Measurements from ENCODE around the gene UST.
A peak's percentile ranks its signal among the peaks of the same experiment; 100 is the strongest.

The UST gene

GRCh38 chr6:149076355-149076734 is 329.5 kb downstream of the UST start:
- intact Hi-C loops (cut with micrococcal nuclease): no loop called here
- peaks cover 32% of the 10 kb centered on the region for H3K4me1 Mint-ChIP-seq (ENCODE audit: low read depth)
- no peaks in the 10 kb centered on the region for H3K36me3 Mint-ChIP-seq (ENCODE audit: low read depth)
- H3K4me3 Mint-ChIP-seq: no peak overlapping the region
- no peaks in the 10 kb centered on the region for H3K9me3 Mint-ChIP-seq
- H3K27ac Mint-ChIP-seq: no peak overlapping the region
- H3K27me3 Mint-ChIP-seq: no peaks in the 10 kb centered on the region

- intact Hi-C loops (cut with micrococcal nuclease): no loop called here
- H3K4me1 Mint-ChIP-seq (ENCODE audit: low read depth): peaks cover 36% of the 10 kb centered on the region
- H3K4me3 Mint-ChIP-seq: no peak overlapping the region
- no peaks in the 10 kb centered on the region for H3K27me3 Mint-ChIP-seq
- H3K27ac Mint-ChIP-seq: no peak overlapping the region
- no peaks in the 10 kb centered on the region for H3K36me3 Mint-ChIP-seq (ENCODE audit: low read depth)
- no peaks in the 10 kb centered on the region for H3K9me3 Mint-ChIP-seq
These were observed 330.4 kb downstream of the UST start for GRCh38 chr6:149077208-149077607.

DNA sequence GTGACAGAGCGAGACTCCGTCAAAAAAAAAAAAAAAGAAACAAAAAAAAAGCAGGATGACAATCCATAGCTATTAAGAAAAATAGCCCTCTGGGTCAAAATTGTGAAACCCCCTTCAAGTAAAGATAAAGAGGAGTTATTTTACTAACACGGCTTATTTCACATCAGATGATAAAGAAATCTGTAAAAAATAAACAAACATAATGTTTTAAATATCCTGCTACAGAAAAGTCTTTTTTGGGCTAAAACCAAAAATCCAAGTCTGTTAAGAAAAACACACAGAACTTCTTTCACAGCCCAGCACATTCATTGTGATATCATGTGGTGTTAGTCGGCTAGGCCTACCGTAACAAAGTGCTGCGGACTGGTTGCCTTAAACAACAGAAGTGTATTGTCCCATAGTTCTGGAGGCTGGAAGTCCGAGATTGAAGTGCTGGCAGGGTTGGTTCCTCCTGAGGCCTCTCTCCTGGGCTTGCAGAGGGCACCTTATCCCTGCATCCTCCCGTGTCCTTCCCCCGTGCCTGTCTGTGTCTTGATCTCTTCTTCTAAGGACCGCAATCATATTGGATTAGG is 331.5 kb downstream of the UST start:
- no peak overlapping the region for H3K27ac Mint-ChIP-seq
- no peak overlapping the region for H3K4me3 Mint-ChIP-seq
- no peaks in the 10 kb centered on the region for H3K36me3 Mint-ChIP-seq (ENCODE audit: low read depth)
- intact Hi-C loops (cut with micrococcal nuclease): no loop called here
- no peaks in the 10 kb centered on the region for H3K27me3 Mint-ChIP-seq
- H3K4me1 Mint-ChIP-seq (ENCODE audit: low read depth): peaks cover 40% of the 10 kb centered on the region
- no peaks in the 10 kb centered on the region for H3K9me3 Mint-ChIP-seq

- no peak overlapping the region for H3K4me3 Mint-ChIP-seq
- H3K4me1 Mint-ChIP-seq (ENCODE audit: low read depth): peaks cover 40% of the 10 kb centered on the region
These were observed 332.6 kb downstream of the UST start for GRCh38 chr6:149079456-149079855.

DNA sequence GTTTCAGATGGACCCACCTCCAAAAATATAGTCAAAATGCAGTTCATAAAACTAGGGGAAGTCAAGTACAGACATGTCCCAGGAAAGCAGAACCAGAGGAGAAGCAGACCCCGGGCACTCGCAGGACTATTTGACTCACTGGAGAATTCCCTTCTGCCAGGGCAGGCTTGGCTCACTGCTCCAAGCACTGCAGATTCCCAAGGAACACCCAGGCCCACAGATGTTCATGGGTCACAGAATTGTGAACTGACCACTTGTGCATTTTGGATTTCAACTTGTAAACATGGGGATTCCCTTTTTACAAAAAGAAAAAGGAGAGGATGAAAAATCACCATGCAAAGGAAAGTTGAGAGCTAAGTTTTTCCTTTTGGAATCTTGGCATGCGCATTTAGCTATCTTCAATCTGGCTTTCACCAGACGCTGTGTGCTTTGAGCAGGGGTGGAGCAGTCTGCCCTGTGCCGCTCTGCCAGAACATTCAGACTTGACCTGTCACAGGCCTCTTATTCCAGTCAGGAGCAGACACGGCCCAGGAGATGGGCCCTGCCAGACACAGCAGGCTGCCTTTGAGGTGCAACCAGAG is 333.2 kb downstream of the UST start:
- Mint-ChIP-seq H3K4me1 (ENCODE audit: low read depth) (peaks cover 40% of the 10 kb centered on the region), H3K36me3 (ENCODE audit: low read depth) (no peaks in the 10 kb centered on the region), H3K27ac (peak overlapping the region; percentile 77), H3K4me3 (peak overlapping the region; percentile 20), H3K9me3 (no peaks in the 10 kb centered on the region), H3K27me3 (no peaks in the 10 kb centered on the region)
- intact Hi-C loops (cut with micrococcal nuclease): loop anchor here (5.0 kb wide), 3 partner anchors 48 to 242 kb away; no protein-coding TSS in a partner anchor

More at GRCh38 chr6:149079456-149079855, 332.6 kb downstream of the UST start:
- Mint-ChIP-seq H3K27ac (peak overlapping the region; percentile 77), H3K27me3 (no peaks in the 10 kb centered on the region), H3K36me3 (ENCODE audit: low read depth) (no peaks in the 10 kb centered on the region), H3K9me3 (no peaks in the 10 kb centered on the region)
- intact Hi-C loops (cut with micrococcal nuclease): no loop called here

- Mint-ChIP-seq H3K27me3 (no peaks in the 10 kb centered on the region), H3K27ac (peak overlapping the region; percentile 77), H3K4me3 (no peak overlapping the region)
These were observed 333.7 kb downstream of the UST start for GRCh38 chr6:149080511-149080910.

GRCh38 chr6:149081281-149081680 is 334.5 kb downstream of the UST start:
- Mint-ChIP-seq H3K4me1 (ENCODE audit: low read depth) (peaks cover 33% of the 10 kb centered on the region), H3K4me3 (no peak overlapping the region), H3K27me3 (no peaks in the 10 kb centered on the region), H3K9me3 (no peaks in the 10 kb centered on the region), H3K27ac (no peak overlapping the region), H3K36me3 (ENCODE audit: low read depth) (no peaks in the 10 kb centered on the region)
- intact Hi-C loops (cut with micrococcal nuclease): loop anchor here (5.0 kb wide), 3 partner anchors 49 to 241 kb away; no protein-coding TSS in a partner anchor

More at GRCh38 chr6:149080511-149080910, 333.7 kb downstream of the UST start:
- Mint-ChIP-seq H3K36me3 (ENCODE audit: low read depth) (no peaks in the 10 kb centered on the region), H3K4me1 (ENCODE audit: low read depth) (peaks cover 39% of the 10 kb centered on the region), H3K9me3 (no peaks in the 10 kb centered on the region)
- intact Hi-C loops (cut with micrococcal nuclease): loop anchor here (5.0 kb wide), 3 partner anchors 48 to 242 kb away; no protein-coding TSS in a partner anchor

DNA sequence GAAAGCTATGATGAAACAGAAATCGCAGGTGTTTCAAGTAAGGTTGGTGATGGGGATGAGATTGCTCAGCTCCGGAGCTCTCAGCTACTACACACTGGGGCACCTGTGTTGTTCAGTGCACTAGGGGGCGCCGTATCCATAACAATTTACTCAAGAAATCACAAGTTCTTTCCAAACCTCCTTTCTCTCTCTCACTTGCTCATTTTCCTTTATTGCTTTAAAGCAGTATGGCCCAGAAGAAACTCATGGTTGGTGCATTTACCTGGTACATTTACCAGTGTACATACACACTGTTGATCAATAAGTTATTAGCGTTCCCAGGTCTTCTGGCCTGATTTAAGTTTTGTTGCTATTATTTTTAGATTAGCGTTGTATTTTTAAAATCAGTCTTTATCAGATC is 335.5 kb downstream of the UST start:
- no peaks in the 10 kb centered on the region for H3K27me3 Mint-ChIP-seq
- no peak overlapping the region for H3K27ac Mint-ChIP-seq
- no peaks in the 10 kb centered on the region for H3K9me3 Mint-ChIP-seq
- no peak overlapping the region for H3K4me3 Mint-ChIP-seq
- H3K36me3 Mint-ChIP-seq (ENCODE audit: low read depth): no peaks in the 10 kb centered on the region
- peaks cover 33% of the 10 kb centered on the region for H3K4me1 Mint-ChIP-seq (ENCODE audit: low read depth)
- intact Hi-C loops (cut with micrococcal nuclease): loop anchor here (1.0 to 5.0 kb wide), 5 partner anchors 50 to 434 kb away; no protein-coding TSS in a partner anchor

DNA sequence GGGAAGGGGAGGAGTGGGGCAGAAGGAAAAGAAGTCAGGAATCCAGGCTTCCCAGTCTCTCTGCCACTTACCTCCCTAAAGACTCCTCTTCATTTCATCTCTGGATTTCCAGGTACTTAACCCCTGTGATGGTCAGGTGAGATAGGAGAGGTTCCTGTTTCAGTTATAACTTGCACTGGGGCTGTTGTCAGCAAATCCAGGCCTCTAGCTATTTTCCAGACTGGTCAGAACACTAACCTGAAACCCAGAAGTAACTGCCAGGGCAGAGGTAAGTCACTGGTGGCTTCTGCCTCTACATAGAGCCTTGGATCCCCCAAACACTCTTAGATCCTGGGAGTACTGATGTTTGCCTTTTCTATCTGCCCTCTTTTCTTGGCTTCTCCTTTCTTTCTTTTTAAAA is 337.2 kb downstream of the UST start:
- Mint-ChIP-seq H3K27me3 (peaks cover 3% of the 10 kb centered on the region), H3K4me3 (no peak overlapping the region), H3K9me3 (no peaks in the 10 kb centered on the region), H3K36me3 (ENCODE audit: low read depth) (no peaks in the 10 kb centered on the region), H3K27ac (no peak overlapping the region), H3K4me1 (ENCODE audit: low read depth) (peaks cover 28% of the 10 kb centered on the region)
- intact Hi-C loops (cut with micrococcal nuclease): loop anchor here (5.0 kb wide), 3 partner anchors 52 to 238 kb away; no protein-coding TSS in a partner anchor

- H3K4me3 Mint-ChIP-seq: no peak overlapping the region
- peaks cover 3% of the 10 kb centered on the region for H3K27me3 Mint-ChIP-seq
- H3K4me1 Mint-ChIP-seq (ENCODE audit: low read depth): peaks cover 21% of the 10 kb centered on the region
- intact Hi-C loops (cut with micrococcal nuclease): loop anchor here (5.0 kb wide), 3 partner anchors 53 to 237 kb away; no protein-coding TSS in a partner anchor
- H3K36me3 Mint-ChIP-seq (ENCODE audit: low read depth): no peaks in the 10 kb centered on the region
- no peaks in the 10 kb centered on the region for H3K9me3 Mint-ChIP-seq
- H3K27ac Mint-ChIP-seq: no peak overlapping the region
These were observed 338.2 kb downstream of the UST start for GRCh38 chr6:149084808-149085556.

DNA sequence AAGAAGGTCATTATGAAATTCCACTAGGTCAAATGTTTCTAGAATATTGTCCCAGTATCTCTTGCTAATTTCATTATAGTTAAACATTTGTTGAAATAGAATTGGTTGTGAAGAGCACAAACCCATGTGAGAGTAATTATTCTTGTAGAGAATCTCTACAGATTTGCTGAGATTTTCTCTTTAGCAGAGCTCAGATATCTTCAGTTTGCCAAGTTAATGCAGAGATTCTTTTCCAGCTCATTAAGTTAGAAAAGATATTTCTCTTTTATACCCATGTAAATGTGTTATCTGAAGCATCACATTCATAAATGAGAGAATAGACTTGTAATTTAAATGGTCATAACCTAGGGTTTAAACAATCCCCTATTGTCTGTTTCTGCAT is 338.7 kb downstream of the UST start:
- Mint-ChIP-seq H3K4me3 (no peak overlapping the region), H3K27ac (no peak overlapping the region), H3K27me3 (peaks cover 3% of the 10 kb centered on the region), H3K4me1 (ENCODE audit: low read depth) (peaks cover 16% of the 10 kb centered on the region), H3K36me3 (ENCODE audit: low read depth) (no peaks in the 10 kb centered on the region), H3K9me3 (no peaks in the 10 kb centered on the region)
- intact Hi-C loops (cut with micrococcal nuclease): no loop called here

GRCh38 chr6:149086363-149086762 is 339.5 kb downstream of the UST start:
- no peak overlapping the region for H3K4me3 Mint-ChIP-seq

DNA sequence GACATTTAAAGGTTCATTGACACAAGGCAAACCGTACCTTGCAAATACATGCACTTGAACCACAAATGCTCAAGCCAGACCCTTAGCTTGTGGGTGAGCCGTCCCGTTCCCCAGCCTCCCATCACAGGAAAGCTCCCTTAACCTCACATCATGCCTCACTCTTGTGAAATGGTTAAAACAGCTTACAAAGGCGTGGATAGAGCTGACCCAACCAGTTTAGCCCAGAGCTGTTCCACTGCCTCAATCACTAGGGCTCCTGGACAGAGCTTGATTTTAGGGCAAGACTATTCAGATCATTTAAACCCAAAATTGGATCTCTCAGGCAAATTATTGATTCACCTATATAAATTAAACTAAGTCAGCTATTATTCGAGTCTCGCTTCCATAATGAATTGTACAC is 341.1 kb downstream of the UST start:
- no peaks in the 10 kb centered on the region for H3K9me3 Mint-ChIP-seq
- no peak overlapping the region for H3K27ac Mint-ChIP-seq
- H3K4me1 Mint-ChIP-seq (ENCODE audit: low read depth): no peaks in the 10 kb centered on the region
- intact Hi-C loops (cut with micrococcal nuclease): no loop called here
- no peaks in the 10 kb centered on the region for H3K36me3 Mint-ChIP-seq (ENCODE audit: low read depth)
- peaks cover 5% of the 10 kb centered on the region for H3K27me3 Mint-ChIP-seq
- H3K4me3 Mint-ChIP-seq: no peak overlapping the region

More at GRCh38 chr6:149086363-149086762, 339.5 kb downstream of the UST start:
- peaks cover 8% of the 10 kb centered on the region for H3K4me1 Mint-ChIP-seq (ENCODE audit: low read depth)
- no peak overlapping the region for H3K27ac Mint-ChIP-seq
- H3K9me3 Mint-ChIP-seq: no peaks in the 10 kb centered on the region
- intact Hi-C loops (cut with micrococcal nuclease): no loop called here
- no peaks in the 10 kb centered on the region for H3K36me3 Mint-ChIP-seq (ENCODE audit: low read depth)
- H3K27me3 Mint-ChIP-seq: peaks cover 3% of the 10 kb centered on the region

DNA sequence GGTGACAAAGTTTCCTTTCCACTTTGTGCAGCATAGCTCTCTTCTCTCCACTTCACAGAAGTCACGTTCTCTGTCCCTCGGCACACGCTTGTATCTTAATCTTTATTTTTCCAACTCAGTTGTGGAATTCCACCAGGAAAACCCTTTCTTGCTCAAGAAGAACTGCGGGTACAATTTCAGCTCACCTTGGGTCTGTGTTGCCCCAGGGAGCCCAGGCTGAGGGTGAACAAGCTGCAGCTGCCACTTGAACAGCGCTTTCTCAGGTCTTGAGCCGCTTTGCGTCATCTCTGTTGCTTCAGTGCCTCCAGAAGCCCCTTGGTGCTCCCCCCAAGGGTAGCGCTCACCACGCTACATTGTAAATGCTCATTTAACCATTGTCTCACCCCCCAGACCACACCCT is 341.5 kb downstream of the UST start:
- H3K4me3 Mint-ChIP-seq: no peak overlapping the region
- H3K36me3 Mint-ChIP-seq (ENCODE audit: low read depth): no peaks in the 10 kb centered on the region
- H3K4me1 Mint-ChIP-seq (ENCODE audit: low read depth): peaks cover under 1% of the 10 kb centered on the region
- H3K27ac Mint-ChIP-seq: no peak overlapping the region
- H3K27me3 Mint-ChIP-seq: peaks cover 5% of the 10 kb centered on the region
- intact Hi-C loops (cut with micrococcal nuclease): no loop called here
- H3K9me3 Mint-ChIP-seq: no peaks in the 10 kb centered on the region

All from dendritic cell treated with granulocyte-macrophage colony-stimulating factor and Interleukin-4, amounts not matched to agents 40 ng/mL and 50 ng/mL, for 4 days (primary cell).